SK-N-SH treated with all-trans-retinoic acid at 6 μM for 48 hours (cell line): ENCODE data around the gene ASCC3.

ENCODE experiments used
- ATAC-seq: fragments of 200-7000 bp; cut with Tn5 transposase; 3 replicates; pipeline ENCODE4 v1.9.1; 2020; ENCODE audit warnings: mild to moderate bottlenecking, moderate library complexity
- ARNTL ChIP-seq: fragments of 450-650 bp; formaldehyde crosslinking; IDR thresholded peaks from 2 replicates; pipeline ENCODE4 v1.5.0; 2020; ENCODE audit warnings: low read depth, mild to moderate bottlenecking, moderate library complexity, borderline replicate concordance
- BACH2 ChIP-seq: fragments of 250-450 bp; sonication (Bioruptor Pico); IDR thresholded peaks from 2 replicates; pipeline ENCODE4 v1.9.0; 2021; ENCODE audit warnings: mild to moderate bottlenecking, borderline replicate concordance
- CREB5 ChIP-seq: fragments of 250-450 bp; sonication (Bioruptor Pico); IDR thresholded peaks from 2 replicates; pipeline ENCODE4 v1.5.1; 2020; ENCODE audit warnings: low read depth, mild to moderate bottlenecking, moderate library complexity
- CSDC2 ChIP-seq: fragments of 250-450 bp; sonication (Bioruptor Pico); IDR thresholded peaks from 2 replicates; pipeline ENCODE4 v1.5.0; 2020; ENCODE audit warnings: mild to moderate bottlenecking, moderate library complexity
- CSRNP3 ChIP-seq: fragments of 250-450 bp; sonication (Bioruptor Pico); IDR thresholded peaks from 2 replicates; pipeline ENCODE4 v1.5.1; 2021; ENCODE audit warnings: mild to moderate bottlenecking, moderate library complexity
- ESRRG ChIP-seq: fragments of 250-450 bp; sonication (Bioruptor Pico); IDR thresholded peaks from 2 replicates; pipeline ENCODE4 v1.6.1; 2021; ENCODE audit warnings: mild to moderate bottlenecking
- GLIS3 ChIP-seq: fragments of 250-450 bp; sonication (Bioruptor Pico); IDR thresholded peaks from 2 replicates; pipeline ENCODE4 v1.5.0; 2020; ENCODE audit warnings: mild to moderate bottlenecking, moderate library complexity
- ISL1 ChIP-seq: fragments of 250-450 bp; sonication (Bioruptor Pico); IDR thresholded peaks from 2 replicates; pipeline ENCODE4 v2.1.2; 2022; ENCODE audit warnings: mild to moderate bottlenecking, moderate library complexity
- OSR1 ChIP-seq: fragments of 250-450 bp; sonication (Bioruptor Pico); IDR thresholded peaks from 2 replicates; pipeline ENCODE4 v1.8.0; 2022; ENCODE audit warnings: moderate library complexity, mild to moderate bottlenecking, inconsistent platforms
- PATZ1 ChIP-seq: fragments of 250-450 bp; sonication (Bioruptor Pico); IDR thresholded peaks from 2 replicates; pipeline ENCODE4 v1.8.0; 2020; ENCODE audit warnings: mild to moderate bottlenecking, moderate library complexity, borderline replicate concordance
- POU6F1 ChIP-seq: fragments of 250-450 bp; sonication (Bioruptor Pico); IDR thresholded peaks from 2 replicates; pipeline ENCODE4 v1.8.0; 2021; ENCODE audit warnings: low read depth, mild to moderate bottlenecking, moderate library complexity, borderline replicate concordance
- PPARA ChIP-seq: fragments of 250-450 bp; sonication (Bioruptor Pico); IDR thresholded peaks from 2 replicates; pipeline ENCODE4 v1.5.0; 2020; ENCODE audit warnings: mild to moderate bottlenecking, borderline replicate concordance
- RARB ChIP-seq: fragments of 250-450 bp; sonication (Bioruptor Pico); IDR thresholded peaks from 2 replicates; pipeline ENCODE4 v1.8.0; 2021; ENCODE audit warnings: mild to moderate bottlenecking, moderate library complexity
- SNAI2 ChIP-seq: fragments of 250-450 bp; sonication (Bioruptor Pico); IDR thresholded peaks from 2 replicates; pipeline ENCODE4 v1.5.0; 2020; ENCODE audit warnings: mild to moderate bottlenecking, moderate library complexity
- TCF4 ChIP-seq: fragments of 250-450 bp; sonication (Bioruptor Pico); IDR thresholded peaks from 2 replicates; pipeline ENCODE4 v1.8.0; 2021; ENCODE audit warnings: mild to moderate bottlenecking, moderate library complexity, borderline replicate concordance
- TOX ChIP-seq: fragments of 250-450 bp; sonication (Bioruptor Pico); IDR thresholded peaks from 2 replicates; pipeline ENCODE4 v1.8.0; 2021; ENCODE audit warnings: mild to moderate bottlenecking, moderate library complexity, borderline replicate concordance
- TSHZ2 ChIP-seq: fragments of 250-450 bp; sonication (Bioruptor Pico); IDR thresholded peaks from 2 replicates; pipeline ENCODE4 v1.5.0; 2020; ENCODE audit warnings: mild to moderate bottlenecking, moderate library complexity
- ZFP30 ChIP-seq: fragments of 450-650 bp; formaldehyde crosslinking; IDR thresholded peaks from 2 replicates; pipeline ENCODE4 v1.5.0; 2022; ENCODE audit warnings: mild to moderate bottlenecking, moderate library complexity
- ZNF70 ChIP-seq: fragments of 450-650 bp; formaldehyde crosslinking; IDR thresholded peaks from 2 replicates; pipeline ENCODE4 v1.5.0; 2020; ENCODE audit warnings: mild to moderate bottlenecking, moderate library complexity
- ZNF8 ChIP-seq: fragments of 450-650 bp; formaldehyde crosslinking; IDR thresholded peaks from 2 replicates; pipeline ENCODE4 v1.5.0; 2020; ENCODE audit warnings: mild to moderate bottlenecking, moderate library complexity

The ASCC3 gene

GRCh38 chr6:100538086-100538485, 343.0 kb downstream of the ASCC3 start:
- ATAC-seq = no peak
- no peak for TF ChIP-seq TSHZ2 (CRISPR knock-in tag)
- no peak for TF ChIP-seq PPARA (CRISPR knock-in tag)
- TF ChIP-seq TOX (CRISPR knock-in tag) = no peak
- TF ChIP-seq GLIS3 (CRISPR knock-in tag) = no peak
- TF ChIP-seq SNAI2 = no peak
- no peak for TF ChIP-seq OSR1
- TF ChIP-seq CREB5 (CRISPR knock-in tag) = no peak
- no peak for TF ChIP-seq ISL1 (CRISPR knock-in tag)
- no peak for TF ChIP-seq CSRNP3 (CRISPR knock-in tag)
- no peak for TF ChIP-seq ESRRG (CRISPR knock-in tag)
- no peak for TF ChIP-seq PATZ1 (CRISPR knock-in tag)
- no peak for TF ChIP-seq TCF4 (CRISPR knock-in tag)
- no peak for TF ChIP-seq ZNF8 (CRISPR knock-in tag)
- no peak for TF ChIP-seq POU6F1 (CRISPR knock-in tag)
- no peak for TF ChIP-seq CSDC2 (CRISPR knock-in tag)
- TF ChIP-seq BACH2 = no peak
- no peak for TF ChIP-seq RARB
- TF ChIP-seq ZFP30 (CRISPR knock-in tag) = no peak

- no peak for ATAC-seq
- no peak for TF ChIP-seq ISL1 (CRISPR knock-in tag)
- no peak for TF ChIP-seq TOX (CRISPR knock-in tag)
- TF ChIP-seq TSHZ2 (CRISPR knock-in tag) = no peak
- TF ChIP-seq ESRRG (CRISPR knock-in tag) = no peak
- no peak for TF ChIP-seq ARNTL
- TF ChIP-seq SNAI2 = no peak
- no peak for TF ChIP-seq CSRNP3 (CRISPR knock-in tag)
- no peak for TF ChIP-seq PPARA (CRISPR knock-in tag)
- TF ChIP-seq CSDC2 (CRISPR knock-in tag) = no peak
- no peak for TF ChIP-seq ZNF70
- TF ChIP-seq TCF4 (CRISPR knock-in tag) = no peak
These were observed 362.5 kb downstream of the ASCC3 start for GRCh38 chr6:100518588-100518987.
